Liver (tissue), 3 donors: ENCODE results near the gene DYNC1H1.

Experiments used
- CTCF ChIP-seq: fragments of 150-350 bp; IDR thresholded peaks from 2 replicates; pipeline ENCODE4 v1.5.1; 2017; ENCODE audit warnings: improper control_type of control experiment, low read depth, low read length; ENCODE audit not compliant: missing input control
- EGR1 ChIP-seq, 2 donors: IDR thresholded peaks; 2 replicates each; pipeline ENCODE4 v1.6.1; 2016 to 2018; ENCODE audit warnings: antibody characterized with exemption in 2 of 2, low read depth in 2 of 2
- FOXA1 ChIP-seq: IDR thresholded peaks from 2 replicates; pipeline ENCODE4 v1.6.1; 2016; ENCODE audit warnings: antibody characterized with exemption
- GABPA ChIP-seq, 2 donors: IDR thresholded peaks in 1 of 2; conservative IDR thresholded peaks in 1 of 2; 2 replicates each; pipeline ENCODE4 v1.6.1; 2016; ENCODE audit warnings: antibody characterized with exemption in 2 of 2, mild to moderate bottlenecking in 1 of 2, moderate library complexity in 1 of 2
- JUND ChIP-seq, 2 donors: IDR thresholded peaks; 2 replicates each; pipeline ENCODE4 v1.6.1; 2016; ENCODE audit warnings: antibody characterized with exemption in 2 of 2
- NR2F2 ChIP-seq: IDR thresholded peaks from 2 replicates; pipeline ENCODE4 v1.6.1; 2016; ENCODE audit warnings: antibody characterized with exemption
- RAD21 ChIP-seq, 2 donors: IDR thresholded peaks; 2 replicates each; pipeline ENCODE4 v1.6.1; 2016; ENCODE audit warnings: antibody characterized with exemption in 2 of 2, mild to moderate bottlenecking in 2 of 2
- REST ChIP-seq: IDR thresholded peaks from 2 replicates; pipeline ENCODE4 v1.6.1; 2016; ENCODE audit warnings: antibody characterized with exemption, mild to moderate bottlenecking
- RXRA ChIP-seq, 2 donors: IDR thresholded peaks; 2 replicates each; pipeline ENCODE4 v1.6.1; 2017 to 2018; ENCODE audit warnings: antibody characterized with exemption in 2 of 2, mild to moderate bottlenecking in 1 of 2
- SP1 ChIP-seq: IDR thresholded peaks from 2 replicates; pipeline ENCODE4 v1.6.1; 2018; ENCODE audit warnings: antibody characterized with exemption, mild to moderate bottlenecking
- TAF1 ChIP-seq: conservative IDR thresholded peaks from 2 replicates; pipeline ENCODE4 v1.6.1; 2016; ENCODE audit warnings: antibody characterized with exemption, mild to moderate bottlenecking
- YY1 ChIP-seq: IDR thresholded peaks from 2 replicates; pipeline ENCODE4 v1.6.1; 2016; ENCODE audit warnings: antibody characterized with exemption, mild to moderate bottlenecking
- ZBTB33 ChIP-seq: IDR thresholded peaks from 2 replicates; pipeline ENCODE4 v1.6.1; 2016; ENCODE audit warnings: antibody characterized with exemption
- donor health status: healthy.
- donor health status: healthy.

DNA sequence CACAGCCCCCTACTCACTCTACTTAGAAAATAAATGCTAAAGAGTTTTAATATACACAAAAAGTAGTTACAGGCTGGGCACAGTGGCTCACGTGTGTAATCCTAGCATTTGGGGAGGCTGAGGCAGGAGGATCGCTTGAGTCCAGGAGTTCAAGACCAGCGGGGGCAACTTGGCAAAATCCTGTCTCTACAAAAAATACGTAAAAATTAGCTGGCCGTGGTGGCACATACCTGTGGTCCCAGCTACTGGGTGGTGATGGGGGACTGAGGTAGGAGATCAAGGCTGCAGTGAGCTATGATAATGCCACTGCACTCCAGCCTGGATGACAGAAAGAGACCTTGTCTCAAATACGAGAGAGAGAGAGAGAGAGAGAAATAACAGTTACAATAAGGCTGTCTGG lies 9.9 kb upstream of the DYNC1H1 start:
- TF ChIP-seq CTCF: no peak
- TF ChIP-seq ZBTB33: no peak
- TF ChIP-seq FOXA1: no peak
- no peak for TF ChIP-seq JUND (IDR thresholded peaks at IDR 0.05)
- TF ChIP-seq REST: no peak
- TF ChIP-seq NR2F2: no peak
- TF ChIP-seq SP1: no peak
- TF ChIP-seq RAD21 (IDR thresholded peaks at IDR 0.05): no peak
- TF ChIP-seq GABPA (IDR thresholded peaks at IDR 0.05 in 1 of 2, conservative IDR thresholded peaks at IDR 0.05 in 1 of 2): no peak
- no peak for TF ChIP-seq YY1
- TF ChIP-seq EGR1 (IDR thresholded peaks at IDR 0.05; ENCODE audit: low read depth in 2 of 2): no peak
- no peak for TF ChIP-seq TAF1
- no peak for TF ChIP-seq RXRA (IDR thresholded peaks at IDR 0.05)
